ENCODE results near the gene ITGB5.

DNA sequence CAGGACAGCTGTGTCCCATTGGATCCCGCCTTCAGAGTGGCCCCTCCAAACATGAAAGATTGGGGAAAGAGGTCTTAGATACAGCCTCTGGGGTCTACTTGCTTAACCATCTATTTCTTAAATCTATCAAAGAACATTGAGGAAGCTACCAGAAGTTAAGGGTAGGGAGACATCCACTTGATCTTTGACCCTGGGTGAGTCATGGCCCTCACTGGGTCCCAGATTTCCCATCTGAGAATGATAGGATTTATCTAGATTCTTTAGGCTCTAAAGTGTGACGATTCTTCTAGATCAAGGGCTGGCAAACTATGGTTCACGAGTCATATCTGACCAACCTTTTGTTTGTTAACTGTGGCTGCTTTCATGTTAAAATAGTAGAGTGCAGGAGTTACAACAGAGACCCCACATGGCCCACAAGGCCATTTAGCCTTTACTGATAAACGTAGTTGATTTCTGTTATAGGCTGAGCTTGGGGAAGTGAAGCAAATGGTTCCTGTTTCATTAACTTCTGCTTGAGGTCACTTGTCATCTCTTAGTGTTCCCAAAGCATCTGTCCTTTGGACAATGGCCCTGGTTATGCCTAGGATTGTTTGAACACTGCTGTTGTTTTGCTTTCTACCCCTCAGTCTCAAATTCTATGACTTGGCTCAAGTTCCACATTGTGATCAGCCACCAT is 39.4 kb upstream of the ITGB5 start:
- TF ChIP-seq, protein P1, sequence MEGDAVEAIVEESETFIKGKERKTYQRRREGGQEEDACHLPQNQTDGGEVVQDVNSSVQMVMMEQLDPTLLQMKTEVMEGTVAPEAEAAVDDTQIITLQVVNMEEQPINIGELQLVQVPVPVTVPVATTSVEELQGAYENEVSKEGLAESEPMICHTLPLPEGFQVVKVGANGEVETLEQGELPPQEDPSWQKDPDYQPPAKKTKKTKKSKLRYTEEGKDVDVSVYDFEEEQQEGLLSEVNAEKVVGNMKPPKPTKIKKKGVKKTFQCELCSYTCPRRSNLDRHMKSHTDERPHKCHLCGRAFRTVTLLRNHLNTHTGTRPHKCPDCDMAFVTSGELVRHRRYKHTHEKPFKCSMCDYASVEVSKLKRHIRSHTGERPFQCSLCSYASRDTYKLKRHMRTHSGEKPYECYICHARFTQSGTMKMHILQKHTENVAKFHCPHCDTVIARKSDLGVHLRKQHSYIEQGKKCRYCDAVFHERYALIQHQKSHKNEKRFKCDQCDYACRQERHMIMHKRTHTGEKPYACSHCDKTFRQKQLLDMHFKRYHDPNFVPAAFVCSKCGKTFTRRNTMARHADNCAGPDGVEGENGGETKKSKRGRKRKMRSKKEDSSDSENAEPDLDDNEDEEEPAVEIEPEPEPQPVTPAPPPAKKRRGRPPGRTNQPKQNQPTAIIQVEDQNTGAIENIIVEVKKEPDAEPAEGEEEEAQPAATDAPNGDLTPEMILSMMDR (IDR thresholded peaks at IDR 0.05; ENCODE audit: low read depth, low read length, missing input control) = no peak
- TF ChIP-seq, protein P2, sequence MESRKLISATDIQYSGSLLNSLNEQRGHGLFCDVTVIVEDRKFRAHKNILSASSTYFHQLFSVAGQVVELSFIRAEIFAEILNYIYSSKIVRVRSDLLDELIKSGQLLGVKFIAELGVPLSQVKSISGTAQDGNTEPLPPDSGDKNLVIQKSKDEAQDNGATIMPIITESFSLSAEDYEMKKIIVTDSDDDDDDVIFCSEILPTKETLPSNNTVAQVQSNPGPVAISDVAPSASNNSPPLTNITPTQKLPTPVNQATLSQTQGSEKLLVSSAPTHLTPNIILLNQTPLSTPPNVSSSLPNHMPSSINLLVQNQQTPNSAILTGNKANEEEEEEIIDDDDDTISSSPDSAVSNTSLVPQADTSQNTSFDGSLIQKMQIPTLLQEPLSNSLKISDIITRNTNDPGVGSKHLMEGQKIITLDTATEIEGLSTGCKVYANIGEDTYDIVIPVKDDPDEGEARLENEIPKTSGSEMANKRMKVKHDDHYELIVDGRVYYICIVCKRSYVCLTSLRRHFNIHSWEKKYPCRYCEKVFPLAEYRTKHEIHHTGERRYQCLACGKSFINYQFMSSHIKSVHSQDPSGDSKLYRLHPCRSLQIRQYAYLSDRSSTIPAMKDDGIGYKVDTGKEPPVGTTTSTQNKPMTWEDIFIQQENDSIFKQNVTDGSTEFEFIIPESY (IDR thresholded peaks at IDR 0.05) = no peak
- TF ChIP-seq GABPA (IDR thresholded peaks at IDR 0.05 in 1 of 2, conservative IDR thresholded peaks at IDR 0.05 in 1 of 2) (no peak), YY1 (IDR thresholded peaks at IDR 0.05) (no peak), EGR1 (IDR thresholded peaks at IDR 0.05; ENCODE audit: low read depth in 2 of 2) (no peak)
- TF ChIP-seq, protein P3, sequence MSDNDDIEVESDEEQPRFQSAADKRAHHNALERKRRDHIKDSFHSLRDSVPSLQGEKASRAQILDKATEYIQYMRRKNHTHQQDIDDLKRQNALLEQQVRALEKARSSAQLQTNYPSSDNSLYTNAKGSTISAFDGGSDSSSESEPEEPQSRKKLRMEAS (IDR thresholded peaks at IDR 0.05) = no peak
- TF ChIP-seq, protein P4, sequence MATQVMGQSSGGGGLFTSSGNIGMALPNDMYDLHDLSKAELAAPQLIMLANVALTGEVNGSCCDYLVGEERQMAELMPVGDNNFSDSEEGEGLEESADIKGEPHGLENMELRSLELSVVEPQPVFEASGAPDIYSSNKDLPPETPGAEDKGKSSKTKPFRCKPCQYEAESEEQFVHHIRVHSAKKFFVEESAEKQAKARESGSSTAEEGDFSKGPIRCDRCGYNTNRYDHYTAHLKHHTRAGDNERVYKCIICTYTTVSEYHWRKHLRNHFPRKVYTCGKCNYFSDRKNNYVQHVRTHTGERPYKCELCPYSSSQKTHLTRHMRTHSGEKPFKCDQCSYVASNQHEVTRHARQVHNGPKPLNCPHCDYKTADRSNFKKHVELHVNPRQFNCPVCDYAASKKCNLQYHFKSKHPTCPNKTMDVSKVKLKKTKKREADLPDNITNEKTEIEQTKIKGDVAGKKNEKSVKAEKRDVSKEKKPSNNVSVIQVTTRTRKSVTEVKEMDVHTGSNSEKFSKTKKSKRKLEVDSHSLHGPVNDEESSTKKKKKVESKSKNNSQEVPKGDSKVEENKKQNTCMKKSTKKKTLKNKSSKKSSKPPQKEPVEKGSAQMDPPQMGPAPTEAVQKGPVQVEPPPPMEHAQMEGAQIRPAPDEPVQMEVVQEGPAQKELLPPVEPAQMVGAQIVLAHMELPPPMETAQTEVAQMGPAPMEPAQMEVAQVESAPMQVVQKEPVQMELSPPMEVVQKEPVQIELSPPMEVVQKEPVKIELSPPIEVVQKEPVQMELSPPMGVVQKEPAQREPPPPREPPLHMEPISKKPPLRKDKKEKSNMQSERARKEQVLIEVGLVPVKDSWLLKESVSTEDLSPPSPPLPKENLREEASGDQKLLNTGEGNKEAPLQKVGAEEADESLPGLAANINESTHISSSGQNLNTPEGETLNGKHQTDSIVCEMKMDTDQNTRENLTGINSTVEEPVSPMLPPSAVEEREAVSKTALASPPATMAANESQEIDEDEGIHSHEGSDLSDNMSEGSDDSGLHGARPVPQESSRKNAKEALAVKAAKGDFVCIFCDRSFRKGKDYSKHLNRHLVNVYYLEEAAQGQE (IDR thresholded peaks at IDR 0.05) = no peak

Measured in liver (tissue), 3 donors.